Lower leg skin (tissue), 3 donors: Measurements from ENCODE around the gene RBPJL.

ENCODE experiments used
- CTCF ChIP-seq, 3 donors: fragments of 450-650 bp; IDR thresholded peaks; one replicate each; pipeline ENCODE4 v1.5.1; 2016; ENCODE audit warnings: antibody characterized with exemption in 3 of 3, mild to moderate bottlenecking in 3 of 3, moderate library complexity in 2 of 3
- POLR2A ChIP-seq, 2 donors: fragments of 450-650 bp; IDR thresholded peaks; one replicate each; pipeline ENCODE4 v1.6.1; 2016 to 2017; ENCODE audit warnings: antibody characterized with exemption in 2 of 2, mild to moderate bottlenecking in 1 of 2, moderate library complexity in 1 of 2

GRCh38 chr20:45346291-45346718 lies 39.7 kb downstream of the RBPJL start:
- TF ChIP-seq POLR2A (IDR thresholded peaks at IDR 0.05) (no peak), CTCF (IDR thresholded peaks at IDR 0.05) (no peak)
